OCI-M1 (cell line): Measurements from ENCODE around the gene CROT.
A peak's percentile ranks its signal among the peaks of the same experiment; 100 is the strongest.

Experiments
- DNase-seq: peaks from one replicate; lab custom pipeline; 2025; lab: John Stamatoyannopoulos, UW

The CROT gene

GRCh38 chr7:87345166-87345927 is at the start of gene CROT:
TSS of gene CROT (plus strand) at chr7:87345664. CDS start at chr7:87349069, 3,405 bp downstream.
- DNase-seq: peak; percentile 98

GRCh38 chr7:87300756-87301155 is 44.7 kb upstream of the CROT start:
- DNase-seq: no peak

- DNase-seq: no peak
Measured at GRCh38 chr7:87310790-87311419, 34.6 kb upstream of the CROT start.

GRCh38 chr7:87312215-87312865 is 33.1 kb upstream of the CROT start:
- DNase-seq: peak; percentile 89

- DNase-seq: no peak
Measured at GRCh38 chr7:87316097-87316700, 29.3 kb upstream of the CROT start.

- DNase-seq: no peak
Measured at GRCh38 chr7:87316846-87317552, 28.5 kb upstream of the CROT start.

- DNase-seq: no peak
Measured at GRCh38 chr7:87317691-87318245, 27.7 kb upstream of the CROT start.

- no peak for DNase-seq
Measured at GRCh38 chr7:87318741-87319140, 26.7 kb upstream of the CROT start.

GRCh38 chr7:87319154-87319581 is 26.3 kb upstream of the CROT start:
- DNase-seq: peak; percentile 29

GRCh38 chr7:87322912-87323311 is 22.6 kb upstream of the CROT start:
- DNase-seq: no peak

- DNase-seq: no peak
Measured at GRCh38 chr7:87325576-87326370, 19.7 kb upstream of the CROT start.

- peak; percentile 71 for DNase-seq
Measured at GRCh38 chr7:87328281-87328680, 17.2 kb upstream of the CROT start.

- peak; percentile 69 for DNase-seq
Measured at GRCh38 chr7:87330316-87330715, 15.1 kb upstream of the CROT start.

GRCh38 chr7:87330942-87331341 is 14.5 kb upstream of the CROT start:
- peak; percentile 97 for DNase-seq

GRCh38 chr7:87331687-87332252 is 13.7 kb upstream of the CROT start:
- DNase-seq: peak; percentile 37

GRCh38 chr7:87332321-87332720 is 13.1 kb upstream of the CROT start:
- no peak for DNase-seq

- no peak for DNase-seq
Measured at GRCh38 chr7:87336136-87336535, 9.3 kb upstream of the CROT start.

GRCh38 chr7:87337331-87337730 is 8.1 kb upstream of the CROT start:
- no peak for DNase-seq

- DNase-seq: peak; percentile 29
Measured at GRCh38 chr7:87339373-87339897, 6.0 kb upstream of the CROT start.

GRCh38 chr7:87341441-87341840 is 4.0 kb upstream of the CROT start:
- peak; percentile 66 for DNase-seq
